GM20431 (cell line): ENCODE measurements around the gene ATP2B3.

Experiments
- in situ Hi-C: fragments of 300-500 bp; cut with MseI, MboI; formaldehyde crosslinking; loops from one replicate; pipeline ENCODE4 v1.15.0; 2020; ENCODE audit warnings: low sequenced_read_pairs; ENCODE audit not compliant: unreplicated experiment

ATP2B3 gene

DNA sequence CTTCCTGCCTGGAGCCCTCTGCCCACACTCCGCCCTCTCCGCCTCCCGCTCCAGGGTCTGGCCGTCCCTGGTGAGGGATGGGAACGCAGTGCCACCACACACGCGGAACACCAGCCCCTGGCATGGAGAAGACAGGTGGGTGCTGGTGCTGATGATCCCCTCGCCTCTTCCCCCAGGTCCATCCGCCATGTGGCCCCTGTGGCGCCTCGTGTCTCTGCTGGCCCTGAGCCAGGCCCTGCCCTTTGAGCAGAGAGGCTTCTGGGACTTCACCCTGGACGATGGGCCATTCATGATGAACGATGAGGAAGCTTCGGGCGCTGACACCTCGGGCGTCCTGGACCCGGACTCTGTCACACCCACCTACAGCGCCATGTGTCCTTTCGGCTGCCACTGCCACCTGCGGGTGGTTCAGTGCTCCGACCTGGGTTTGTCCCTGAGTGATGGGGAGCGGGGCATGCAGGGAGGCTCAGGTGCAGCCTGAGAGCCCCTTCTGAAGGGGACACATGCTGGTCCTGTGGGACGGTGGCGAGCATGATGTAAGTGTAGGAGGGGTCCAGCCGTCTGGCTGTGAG lies 12.9 kb upstream of the ATP2B3 start:
- in situ Hi-C loops: no loop called here

DNA sequence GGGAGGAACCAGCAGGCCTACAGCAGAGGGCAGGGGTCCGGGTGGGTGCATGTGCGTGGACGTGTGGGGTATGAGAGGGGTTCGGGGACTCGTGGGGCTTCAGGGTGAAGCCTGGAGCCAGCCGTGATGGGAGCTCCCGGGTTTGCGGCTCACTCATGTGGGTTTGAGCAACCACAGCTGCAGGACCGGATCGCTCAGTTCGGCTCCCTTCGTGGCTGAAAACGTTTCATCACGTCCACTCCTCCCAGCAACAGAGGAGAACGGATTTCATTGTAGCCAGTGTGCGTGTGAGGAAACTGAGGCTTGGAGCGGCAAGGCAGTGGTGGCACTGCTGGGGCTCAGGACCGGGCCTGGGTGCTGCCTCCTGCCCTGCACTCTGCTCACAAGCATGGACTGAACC lies 12.1 kb upstream of the ATP2B3 start:
- in situ Hi-C loops: no loop called here

GRCh38 chrX:153507484-153508178 lies 9.8 kb upstream of the ATP2B3 start:
- in situ Hi-C loops: no loop called here

DNA sequence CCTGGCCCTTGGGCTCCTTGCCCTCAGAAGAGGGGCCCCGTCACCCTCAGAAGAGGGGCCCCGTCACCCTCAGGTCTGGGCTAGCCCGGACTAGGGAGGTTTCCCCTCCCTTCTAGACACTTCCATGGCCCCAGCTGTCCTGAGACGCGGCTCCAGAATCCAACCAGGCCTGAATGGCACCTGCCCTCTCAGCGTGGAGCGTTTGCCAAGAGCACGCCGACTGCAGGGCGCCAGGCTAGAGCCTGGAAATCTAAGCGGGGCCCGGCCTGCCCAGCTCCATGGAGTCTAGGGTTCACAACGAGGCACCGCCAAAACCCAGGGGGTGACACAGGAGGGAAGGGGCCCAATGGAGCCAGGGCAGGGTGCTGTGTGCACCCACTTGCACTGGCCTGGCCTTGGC lies 7.8 kb upstream of the ATP2B3 start:
- in situ Hi-C loops: no loop called here

DNA sequence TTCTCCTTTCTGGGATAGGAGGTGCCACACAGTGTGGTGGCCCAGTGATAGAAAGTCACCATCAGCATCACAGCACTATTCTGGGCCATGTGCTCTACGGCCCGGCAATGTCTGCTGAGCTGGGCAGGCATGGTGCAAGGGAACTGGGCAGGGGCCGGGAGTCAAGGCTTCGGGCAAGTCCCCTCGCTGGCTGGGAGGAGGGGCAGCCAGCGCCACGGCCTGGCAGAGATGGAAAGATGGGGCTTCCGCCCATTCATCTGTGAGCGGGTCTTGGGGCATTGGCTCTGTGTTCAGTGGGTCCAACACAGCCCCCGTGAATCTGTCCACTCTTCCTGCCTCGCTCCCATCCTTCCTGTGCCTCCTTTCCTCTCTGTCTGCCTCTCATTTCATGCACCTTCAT lies 7.1 kb upstream of the ATP2B3 start:
- in situ Hi-C loops: no loop called here

DNA sequence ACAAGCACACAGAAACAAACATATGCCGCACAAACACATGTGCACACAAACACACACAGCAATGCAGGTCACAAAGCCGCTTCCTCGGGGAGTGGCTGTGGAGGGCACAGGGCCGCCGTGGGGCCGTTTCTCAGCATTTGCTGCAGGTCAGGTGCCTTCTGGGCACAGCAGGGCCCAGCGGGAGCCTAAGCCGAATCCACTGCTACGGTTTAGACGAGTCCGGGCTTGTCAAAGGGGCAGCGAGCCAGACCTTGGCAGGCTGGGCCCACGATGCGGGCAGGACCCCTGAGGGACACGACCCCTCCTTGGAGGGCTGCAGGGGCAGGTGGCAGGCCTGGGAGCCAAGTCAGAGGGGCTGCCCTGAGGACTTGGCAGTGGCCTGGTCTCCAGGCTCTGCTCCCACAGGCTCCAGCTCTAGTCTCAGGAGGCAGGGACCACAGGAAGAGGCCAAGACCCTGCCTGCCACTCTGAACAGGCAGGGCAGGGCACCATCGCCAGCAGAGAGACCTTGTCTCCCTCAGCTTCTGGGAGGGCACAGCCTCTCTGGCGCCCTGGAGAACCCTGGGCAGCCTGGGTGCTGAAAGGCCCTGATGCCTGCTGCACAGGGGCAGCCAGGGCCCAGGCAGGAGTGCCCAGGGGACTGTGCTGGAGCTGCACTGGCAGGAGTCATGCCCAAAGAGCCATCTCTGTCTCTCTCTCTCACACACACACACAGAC lies 5.5 kb upstream of the ATP2B3 start:
- in situ Hi-C loops: no loop called here

- in situ Hi-C loops: no loop called here
Observed at GRCh38 chrX:153512501-153512893, 4.9 kb upstream of the ATP2B3 start.

DNA sequence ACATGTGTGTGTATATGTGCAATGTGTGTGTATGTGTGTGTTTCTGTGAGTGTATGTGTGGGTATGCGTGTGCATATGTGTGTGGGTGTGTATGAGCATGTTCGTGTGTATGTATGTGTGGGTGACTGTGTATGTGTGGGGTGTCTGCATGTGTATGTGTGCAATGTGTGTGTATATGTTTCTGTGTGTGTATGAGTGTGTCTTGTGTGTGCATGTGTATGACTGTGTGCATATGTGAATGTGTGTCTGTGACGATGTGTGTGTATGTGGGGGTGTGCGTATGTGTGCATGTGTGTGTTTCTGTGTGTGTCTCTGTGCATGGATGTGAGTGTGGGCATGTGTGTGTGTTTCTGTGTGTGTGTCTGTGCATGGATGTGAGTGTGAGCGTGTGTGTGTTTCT lies 4.2 kb upstream of the ATP2B3 start:
- in situ Hi-C loops: no loop called here

DNA sequence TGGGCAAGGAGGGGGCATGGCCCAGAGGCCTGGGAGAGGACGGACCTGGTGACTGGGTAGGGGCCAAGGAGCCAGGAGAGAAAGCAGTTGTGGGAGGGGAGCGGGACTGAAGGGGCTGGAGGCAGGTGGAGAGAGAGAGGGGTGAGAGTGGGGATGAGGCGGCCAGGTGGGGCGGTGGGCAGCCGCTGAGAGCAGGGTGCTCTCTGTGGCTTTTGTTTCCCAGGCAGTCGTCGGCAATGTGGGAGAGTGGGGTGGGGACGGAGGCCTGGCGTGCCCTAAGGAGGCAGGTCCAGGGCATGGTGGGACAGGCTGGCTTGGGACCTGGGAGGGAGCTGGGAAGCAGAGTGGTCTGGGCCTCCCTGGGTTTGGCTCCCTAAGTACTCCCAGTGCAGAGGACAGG lies 3.2 kb upstream of the ATP2B3 start:
- in situ Hi-C loops: no loop called here

DNA sequence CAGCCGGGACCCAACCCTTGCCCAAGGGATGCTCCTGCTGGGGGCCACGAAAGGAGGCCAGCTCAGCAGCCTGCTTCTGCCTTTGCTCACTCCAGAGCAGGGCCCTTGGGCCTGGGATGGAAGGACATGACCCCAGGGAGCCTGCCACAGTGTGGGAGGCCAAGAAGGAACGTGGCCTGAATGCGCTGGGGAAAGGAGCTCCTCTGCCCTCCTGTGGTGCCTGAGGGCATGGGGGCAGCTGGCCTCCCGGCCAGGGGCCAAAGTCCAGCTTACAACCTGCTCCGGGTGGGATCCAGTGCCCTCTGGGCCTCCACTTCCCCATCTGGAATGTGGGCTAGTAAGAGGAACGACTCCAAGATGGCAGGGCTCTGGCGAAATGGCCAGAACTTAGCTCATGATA lies 2.0 kb upstream of the ATP2B3 start:
- in situ Hi-C loops: no loop called here

DNA sequence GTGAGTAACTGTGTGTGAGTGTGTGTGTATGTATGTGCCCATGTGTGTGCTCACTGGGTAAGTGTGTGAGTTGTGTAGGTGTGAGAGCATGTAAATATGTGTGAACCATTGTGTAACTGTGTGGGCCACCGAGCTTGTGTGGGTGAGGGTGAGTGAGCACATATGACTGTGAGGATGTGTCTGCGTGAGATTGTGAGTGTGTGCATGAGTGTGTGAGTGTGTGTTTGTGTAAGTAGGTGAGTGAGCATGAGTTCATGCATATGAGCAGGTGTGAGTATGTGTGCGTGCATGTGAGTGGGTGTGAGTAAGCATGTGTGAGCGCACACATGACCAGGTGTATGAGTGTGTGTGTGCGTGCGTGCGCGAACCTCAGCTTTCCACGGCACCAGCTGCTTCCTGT lies 1.4 kb upstream of the ATP2B3 start:
- in situ Hi-C loops: no loop called here

DNA sequence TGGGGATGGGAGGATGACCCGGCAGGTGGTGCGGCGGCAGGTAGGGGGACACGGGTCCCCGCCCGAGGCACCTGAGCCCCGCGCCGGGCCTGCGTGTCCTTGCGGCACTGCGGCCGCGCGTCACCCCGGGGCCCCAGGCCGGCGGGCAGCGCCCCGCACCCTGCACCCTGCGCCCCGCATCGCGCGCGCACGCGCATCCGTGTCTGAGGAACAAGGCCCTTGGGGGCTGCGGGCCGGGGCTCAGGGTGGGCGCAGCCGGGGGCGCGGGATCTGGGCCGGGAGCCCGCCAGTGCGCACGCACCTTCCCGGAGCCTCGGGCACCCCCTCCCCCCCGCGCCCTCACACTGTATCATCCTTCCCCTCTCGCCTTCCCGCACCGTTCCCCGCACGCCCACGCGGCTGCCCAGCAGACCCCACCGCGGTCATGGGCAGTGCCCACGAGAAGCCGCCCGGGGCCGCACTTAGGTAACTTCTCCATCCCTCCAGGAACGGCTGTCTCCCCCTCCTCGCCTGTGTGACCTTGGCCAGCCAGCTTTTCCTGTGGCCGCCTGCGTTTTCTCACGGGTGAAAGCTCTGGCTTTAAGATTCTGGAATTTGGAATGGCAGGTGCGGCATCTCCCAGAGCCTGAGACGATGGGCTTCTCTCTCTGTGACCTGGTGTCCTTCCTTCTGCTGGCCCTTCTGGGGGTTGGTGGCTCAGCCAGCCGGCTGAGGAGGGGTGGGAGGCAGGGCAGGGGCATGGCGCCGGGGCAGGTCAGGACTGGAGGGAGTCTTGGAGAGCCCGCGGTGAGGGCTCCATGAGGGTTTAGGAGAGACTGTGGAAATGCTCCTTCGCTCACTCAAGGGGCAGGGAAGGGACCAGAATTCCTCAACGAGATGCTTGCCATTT lies 748 bp downstream of the ATP2B3 start:
- in situ Hi-C loops: no loop called here

DNA sequence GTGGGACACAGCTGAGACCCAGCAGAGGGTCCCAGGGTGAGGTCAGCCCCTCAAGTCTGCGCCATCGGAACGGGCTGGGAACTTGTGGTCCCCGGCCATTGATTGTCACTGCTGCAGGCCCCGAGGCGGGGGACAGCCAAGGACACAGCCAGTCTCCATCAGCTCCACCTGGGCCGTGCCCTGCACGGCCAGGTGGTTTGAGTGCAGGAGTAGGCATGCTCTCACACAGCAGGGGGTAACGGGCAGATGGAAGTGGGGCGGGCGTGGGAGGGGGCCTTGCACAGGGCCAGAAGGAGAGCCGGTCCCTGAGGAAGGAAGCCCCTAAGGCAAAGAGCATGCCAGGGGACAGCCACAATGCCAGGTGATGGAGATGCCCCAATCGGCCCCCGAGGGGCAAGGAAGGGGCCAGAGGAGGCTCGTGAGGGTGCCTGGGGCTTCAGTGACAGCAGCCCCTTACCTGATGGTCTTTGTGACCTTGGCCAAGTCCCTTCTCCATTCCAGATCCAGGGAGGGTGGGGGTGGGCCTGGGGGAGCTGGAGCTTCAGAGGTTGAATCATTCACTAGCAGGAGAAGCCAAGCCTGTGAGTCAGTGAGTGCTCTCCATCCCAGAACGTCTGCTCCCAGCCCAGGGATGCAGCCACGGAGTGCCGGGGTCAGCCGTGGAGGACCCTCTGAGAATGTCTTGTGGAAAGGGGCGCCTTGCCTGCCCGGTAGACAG lies 2.3 kb downstream of the ATP2B3 start:
- in situ Hi-C loops: no loop called here

- in situ Hi-C loops: no loop called here
Observed at GRCh38 chrX:153520287-153520917, 3.0 kb downstream of the ATP2B3 start.

GRCh38 chrX:153521034-153521433 lies 3.6 kb downstream of the ATP2B3 start:
- in situ Hi-C loops: no loop called here

GRCh38 chrX:153522259-153522658 lies 4.8 kb downstream of the ATP2B3 start:
- in situ Hi-C loops: no loop called here

DNA sequence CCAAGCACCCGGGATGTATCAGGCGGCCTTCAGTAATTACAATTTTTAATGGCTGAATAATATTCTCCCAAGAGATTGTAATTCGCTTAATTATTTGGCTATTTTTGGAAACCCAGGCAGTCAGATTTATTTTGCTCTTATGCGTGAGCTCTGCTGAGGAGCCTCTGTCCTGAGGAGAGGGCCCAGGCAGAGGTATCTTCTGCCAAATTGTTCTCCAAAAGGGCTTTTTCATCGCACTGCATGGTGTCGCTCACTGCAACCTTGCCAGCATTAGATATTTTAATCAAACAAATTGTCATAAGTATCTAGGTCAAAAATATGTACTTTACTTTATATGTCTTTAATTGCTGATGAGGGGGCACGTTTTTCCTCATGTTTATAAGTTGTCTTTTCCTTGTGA lies 5.8 kb downstream of the ATP2B3 start:
- in situ Hi-C loops: no loop called here

GRCh38 chrX:153524234-153524633 lies 6.8 kb downstream of the ATP2B3 start:
- in situ Hi-C loops: no loop called here

- in situ Hi-C loops: no loop called here
Observed at GRCh38 chrX:153525451-153525850, 8.0 kb downstream of the ATP2B3 start.

DNA sequence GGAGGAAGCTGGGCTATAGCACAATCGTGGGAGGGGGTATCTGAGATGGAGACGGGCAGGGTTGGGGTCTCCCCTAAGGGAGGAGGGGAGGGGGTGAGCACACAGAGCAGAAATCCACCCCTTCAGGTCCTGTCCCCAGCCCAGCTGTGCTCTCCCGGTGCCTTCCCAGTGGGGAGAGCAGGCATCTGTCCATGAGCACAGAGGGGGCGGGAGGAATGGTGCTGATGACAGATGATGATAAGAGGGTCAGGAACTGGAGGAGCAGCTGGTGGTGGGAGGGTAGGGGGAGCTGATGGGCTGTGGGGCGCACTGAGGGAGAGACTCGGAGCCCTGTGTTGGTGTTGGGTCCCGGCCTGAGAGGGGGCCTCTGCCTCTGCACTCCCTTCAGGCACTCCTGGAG lies 8.6 kb downstream of the ATP2B3 start:
- in situ Hi-C loops: no loop called here
